IMR-90 (cell line): ENCODE results near the gene MON1A. TPM values are rescaled to one million over a fixed set of nuclear protein-coding genes. Genes with fewer than 3 reads are reported as not detected.

ENCODE experiments used
- ATAC-seq: fragments of 200-7000 bp; cut with Tn5 transposase; 2 replicates; pipeline ENCODE4 v1.9.1; 2020; ENCODE audit warnings: low read depth, mild to moderate bottlenecking, moderate library complexity
- BruUV-seq: library from RNA; stranded (reverse); fragments of 400-500 nt; replicated peaks from 2 replicates; lab custom pipeline; 2021; lab: Mats Ljungman, UMichigan
- CTCF ChIA-PET: fragments of 300-600 bp; formaldehyde crosslinking; extraction: SDS; loops from one replicate; lab custom pipeline; 2021; ENCODE audit warnings: antibody characterized with exemption; lab: Yijun Ruan, JAX
- POLR2A ChIA-PET: fragments of 300-600 bp; sonication (Branson Sonifier 250); formaldehyde crosslinking; loops from one replicate; lab custom pipeline; 2022; ENCODE audit warnings: antibody characterized with exemption; ENCODE audit not compliant: unreplicated experiment; lab: Charles Lee
- DNase-seq: peaks from one replicate; pipeline ENCODE4 v3.0.0; 2013
- H2AFZ ChIP-seq: replicated peaks from 2 replicates; pipeline ENCODE3; 2013; ENCODE audit warnings: low read length, mild to moderate bottlenecking; ENCODE audit not compliant: poor library complexity
- H2AK5ac ChIP-seq: 2 replicates; pipeline ENCODE4 v1.6.1; 2013; ENCODE audit warnings: low read depth, low read length, inconsistent platforms
- H2AK9ac ChIP-seq: replicated peaks from 2 replicates; pipeline ENCODE3; 2013; ENCODE audit warnings: mild to moderate bottlenecking, low read depth, low read length, moderate library complexity; ENCODE audit not compliant: poor library complexity
- H2BK120ac ChIP-seq: 2 replicates; pipeline ENCODE4 v1.6.1; 2013; ENCODE audit warnings: low read depth, low read length, inconsistent platforms
- H2BK15ac ChIP-seq: 3 replicates; pipeline ENCODE4 v1.6.1; 2013; ENCODE audit warnings: low read depth, low read length, inconsistent platforms
- H2BK20ac ChIP-seq: 2 replicates; pipeline ENCODE4 v1.6.1; 2013; ENCODE audit warnings: low read depth, mild to moderate bottlenecking, inconsistent platforms, low read length, moderate library complexity
- H2BK5ac ChIP-seq: 2 replicates; pipeline ENCODE4 v1.6.1; 2013; ENCODE audit warnings: mild to moderate bottlenecking, low read depth, low read length, inconsistent platforms; ENCODE audit not compliant: poor library complexity, severe bottlenecking
- H3K14ac ChIP-seq: replicated peaks from 2 replicates; pipeline ENCODE4 v1.6.1; 2013; ENCODE audit warnings: low read depth, low read length, inconsistent platforms
- H3K18ac ChIP-seq: 2 replicates; pipeline ENCODE4 v1.6.1; 2013; ENCODE audit warnings: low read depth, low read length, control low read depth
- H3K23ac ChIP-seq: 2 replicates; pipeline ENCODE4 v1.6.1; 2013; ENCODE audit warnings: low read depth, low read length, inconsistent platforms
- H3K27ac ChIP-seq: 2 replicates; pipeline ENCODE4 v1.5.1; 2013; ENCODE audit warnings: mild to moderate bottlenecking, control low read depth, low read length; ENCODE audit not compliant: insufficient read depth
- H3K27me3 ChIP-seq: 2 replicates; pipeline ENCODE4 v1.6.1; 2013; ENCODE audit warnings: low read length; ENCODE audit not compliant: control insufficient read depth, insufficient read depth
- H3K36me3 ChIP-seq: 2 replicates; pipeline ENCODE4 v1.6.1; 2013; ENCODE audit warnings: low read length, mixed read lengths; ENCODE audit not compliant: control insufficient read depth, insufficient read depth
- H3K4ac ChIP-seq: 2 replicates; pipeline ENCODE4 v1.6.1; 2013; ENCODE audit warnings: low read depth, low read length, inconsistent platforms
- H3K4me1 ChIP-seq: 2 replicates; pipeline ENCODE4 v1.6.1; 2013; ENCODE audit warnings: low read length, mixed read lengths; ENCODE audit not compliant: control insufficient read depth, insufficient read depth
- H3K4me2 ChIP-seq: 2 replicates; pipeline ENCODE4 v1.6.1; 2013; ENCODE audit warnings: low read depth, mild to moderate bottlenecking, control low read depth, low read length, moderate library complexity
- H3K4me3 ChIP-seq: 2 replicates; pipeline ENCODE4 v1.5.1; 2013; ENCODE audit warnings: low read depth, mild to moderate bottlenecking, control low read depth, low read length, moderate library complexity; ENCODE audit not compliant: insufficient read depth
- H3K56ac ChIP-seq: 2 replicates; pipeline ENCODE4 v1.6.1; 2013; ENCODE audit warnings: low read length, inconsistent platforms; ENCODE audit not compliant: insufficient read depth; ENCODE audit errors: extremely low read depth
- H3K79me1 ChIP-seq, 2 experiments: 2 replicates each; pipeline ENCODE4 v1.6.1; 2013; ENCODE audit warnings: low read length in 2 of 2, inconsistent platforms in 1 of 2, low read depth in 1 of 2
- H3K9ac ChIP-seq: 2 replicates; pipeline ENCODE4 v1.6.1; 2013; ENCODE audit warnings: low read depth, low read length, control low read depth
- H3K9me1 ChIP-seq: 2 replicates; pipeline ENCODE4 v1.6.1; 2013; ENCODE audit warnings: low read length, inconsistent platforms; ENCODE audit not compliant: insufficient read depth
- H3K9me3 ChIP-seq: 2 replicates; pipeline ENCODE4 v1.6.1; 2013; ENCODE audit warnings: low read length; ENCODE audit not compliant: control insufficient read depth, insufficient read depth
- H4K20me1 ChIP-seq: 2 replicates; pipeline ENCODE4 v1.6.1; 2013; ENCODE audit warnings: low read length, inconsistent platforms; ENCODE audit not compliant: insufficient read depth
- H4K5ac ChIP-seq: 2 replicates; pipeline ENCODE4 v1.6.1; 2013; ENCODE audit warnings: mild to moderate bottlenecking, low read depth, low read length, control low read depth
- H4K8ac ChIP-seq, 2 experiments: 2 replicates each; pipeline ENCODE4 v1.6.1; 2013; ENCODE audit warnings: low read depth in 2 of 2, low read length in 2 of 2, control low read depth in 1 of 2, inconsistent platforms in 1 of 2
- H4K91ac ChIP-seq: 2 replicates; pipeline ENCODE4 v1.6.1; 2013; ENCODE audit warnings: low read depth, low read length, inconsistent platforms; ENCODE audit not compliant: insufficient read depth
- CEBPB ChIP-seq: IDR thresholded peaks from 2 replicates; pipeline ENCODE4 v1.6.1; 2012; ENCODE audit warnings: low read depth, low read length, improper control_type of control experiment
- CTCF ChIP-seq: conservative IDR thresholded peaks from 2 replicates; pipeline ENCODE4 v1.5.1; 2012; ENCODE audit warnings: mild to moderate bottlenecking, low read depth, low read length, improper control_type of control experiment
- MAZ ChIP-seq: IDR thresholded peaks from 2 replicates; pipeline ENCODE4 v1.6.1; 2012; ENCODE audit warnings: low read depth, mild to moderate bottlenecking, low read length, improper control_type of control experiment, moderate library complexity, borderline replicate concordance
- NFE2L2 ChIP-seq: fragments of 150-350 bp; IDR thresholded peaks from 2 replicates; pipeline ENCODE4 v1.6.1; 2016; ENCODE audit warnings: low read depth, mild to moderate bottlenecking, low read length
- RAD21 ChIP-seq: IDR thresholded peaks from 2 replicates; pipeline ENCODE4 v1.6.1; 2012; ENCODE audit warnings: low read length, improper control_type of control experiment
- RFX5 ChIP-seq: IDR thresholded peaks from 2 replicates; pipeline ENCODE4 v1.8.0; 2012; ENCODE audit warnings: low read depth, mild to moderate bottlenecking, low read length, moderate library complexity
- USF2 ChIP-seq: fragments of 150-350 bp; IDR thresholded peaks from 2 replicates; pipeline ENCODE4 v1.6.1; 2017; ENCODE audit warnings: mild to moderate bottlenecking, antibody characterized with exemption, low read length, low read depth
- WGBS, 2 experiments: methylation state at CpG; one replicate each; pipeline versions ENCODE4 v1.1.5 to v1.1.7; 2013; ENCODE audit warnings: missing lambda C conversion rate in 2 of 2; ENCODE audit not compliant: insufficient read length in 1 of 2; ENCODE audit errors: extremely low coverage in 2 of 2; 5-methylcytosine and 5-hydroxymethylcytosine counted together
- dilution Hi-C: fragments of 300-500 bp; cut with HindIII; formaldehyde crosslinking; loops from one replicate; pipeline ENCODE4 v1.14.3; 2018; ENCODE audit warnings: low sequenced_read_pairs; ENCODE audit not compliant: unreplicated experiment
- in situ Hi-C: fragments of 300-500 bp; cut with MboI; formaldehyde crosslinking; loops from 3 replicates; pipeline ENCODE4 v1.14.3; 2019; ENCODE audit warnings: low sequenced_read_pairs, inconsistent platforms, mixed read lengths
- intact Hi-C: fragments of 100-400 bp; cut with micrococcal nuclease; formaldehyde crosslinking; loops from 2 replicates; pipeline ENCODE4 v1.10.0; 2022
- polyA plus RNA-seq, 3 experiments: library from polyadenylated mRNA; depleted of rRNA; stranded (reverse); fragments of >200 nt; gene quantifications; 2 replicates each; pipeline ENCODE4 v1.2.3, GENCODE V29; 2012; ENCODE audit warnings: low replicate concordance in 1 of 3
- total RNA-seq: library from RNA; depleted of rRNA; stranded (reverse); fragments of >200 nt; gene quantifications from 2 replicates; pipeline ENCODE4 v1.2.3, GENCODE V29; 2012

MON1A gene
- total and polyA plus RNA-seq, 2 of the 4 experiments (the other 2 are of a cell fraction), result 8.2 to 13.5 TPM

GRCh38 chr3:49967291-49967690 is 37.7 kb upstream of the MON1A start:
- Histone ChIP-seq H3K4me3 (no peak overlapping the region), H4K8ac (no peak overlapping the region), H2AK9ac (peak overlapping the region; percentile 69), H3K4me1 (peaks cover 18% of the 10 kb centered on the region), H3K14ac (peak overlapping the region; percentile 53), H3K79me1 (peaks cover 19 to 53% of the 10 kb centered on the region in 2 experiments), H4K91ac (no peak overlapping the region), H3K9ac (peak overlapping the region; percentile 49; the same call in 1 of the 2 replicates), H2BK20ac (no peak overlapping the region), H2BK5ac (peak overlapping the region; percentile 33), H4K20me1 (peaks cover 15% of the 10 kb centered on the region; the same call in 1 of the 2 replicates), H3K18ac (0 out of 2 replicates have a peak overlapping the region, but pooled peaks have one; percentile 3), H3K27ac (peak overlapping the region; percentile 64; the same call in 1 of the 2 replicates), H3K56ac (no peak overlapping the region), H3K9me3 (no peaks in the 10 kb centered on the region), H4K5ac (no peak overlapping the region), H3K27me3 (no peaks in the 10 kb centered on the region), H2BK15ac (no peak overlapping the region), H2AK5ac (peak overlapping the region; percentile 12; the same call in 1 of the 2 replicates), H3K36me3 (peaks cover 4% of the 10 kb centered on the region), H3K23ac (0 out of 2 replicates have a peak overlapping the region, but pooled peaks have one; percentile 10), H3K4ac (peak overlapping the region; percentile 21; the same call in 1 of the 2 replicates), H3K4me2 (peak overlapping the region; percentile 41), H3K9me1 (peaks cover 9% of the 10 kb centered on the region), H2BK120ac (no peak overlapping the region), H2AFZ (no peak overlapping the region)
- ATAC-seq (peak; percentile 54), DNase-seq (peak; percentile 68)
- dilution Hi-C loops (no loop called here), intact Hi-C loops (no loop called here), in situ Hi-C loops (no loop called here)
- ChIA-PET POLR2A (no interaction called here), CTCF (no interaction called here)
- TF ChIP-seq MAZ (no peak), RFX5 (no peak), NFE2L2 (no peak), CTCF (no peak), CEBPB (no peak), USF2 (no peak), RAD21 (no peak)
- BruUV-seq, result no TSS peak
- 47% methylated on average over 3 of the region's 6 CpGs; no CpG with 5 or more reads in 1 of the 2 experiments for WGBS, 2 experiments
